Measurements from ENCODE around the gene AHRR.
"Not testable (repeated sequence)": the region's sequence is repeated elsewhere in the genome, so short reads cannot be mapped to it uniquely, and the experiment has no call there.

The AHRR gene

GRCh38 chr5:478369-478981 is 157.0 kb downstream of the AHRR start:
- no peak for DNase-seq

GRCh38 chr5:478982-479535 is 157.5 kb downstream of the AHRR start:
- no peak for DNase-seq

- DNase-seq = no peak
Measured at GRCh38 chr5:479566-480319, 158.2 kb downstream of the AHRR start.

GRCh38 chr5:481347-481746 is 159.8 kb downstream of the AHRR start:
- DNase-seq = no peak

GRCh38 chr5:482021-482420 is 160.5 kb downstream of the AHRR start:
- no peak for DNase-seq

- no peak for DNase-seq
Measured at GRCh38 chr5:482506-482905, 161.0 kb downstream of the AHRR start.

- no peak for DNase-seq
Measured at GRCh38 chr5:483011-483410, 161.5 kb downstream of the AHRR start.

- no peak for DNase-seq
Measured at GRCh38 chr5:483434-484140, 162.1 kb downstream of the AHRR start.

GRCh38 chr5:484556-484955 is 163.0 kb downstream of the AHRR start:
- no peak for DNase-seq

GRCh38 chr5:485113-485945 is 163.8 kb downstream of the AHRR start:
- DNase-seq = no peak

GRCh38 chr5:485946-486491 is 164.5 kb downstream of the AHRR start:
- peak; percentile 16 for DNase-seq

GRCh38 chr5:486597-486996 is 165.1 kb downstream of the AHRR start:
- DNase-seq = not testable (repeated sequence)
